HCT116 (cell line): ENCODE results near the gene LRP1.

Experiments
- ATF3 ChIP-seq: IDR thresholded peaks from 2 replicates; pipeline ENCODE4 v1.6.1; 2012
- CTCF ChIP-seq, 3 experiments: fragments of 200-600 bp in 1 of 3; sonication (generic) in 1 of 3; IDR thresholded peaks in 2 of 3; conservative IDR thresholded peaks in 1 of 3; 2 replicates each; pipeline ENCODE4 v1.5.1; 2012 to 2017; ENCODE audit warnings: low read depth in 2 of 3, low read length in 2 of 3, antibody characterized with exemption in 1 of 3, borderline replicate concordance in 1 of 3, control low read depth in 1 of 3, mild to moderate bottlenecking in 1 of 3, mixed read lengths in 1 of 3, mixed run types in 1 of 3, moderate library complexity in 1 of 3; ENCODE audit not compliant: insufficient read depth in 1 of 3
- FOSL1 ChIP-seq: IDR thresholded peaks from 2 replicates; pipeline ENCODE4 v1.6.1; 2012; ENCODE audit warnings: low read depth
- MAX ChIP-seq: IDR thresholded peaks from 2 replicates; pipeline ENCODE4 v1.6.1; 2012
- POLR2A ChIP-seq: IDR thresholded peaks from 2 replicates; pipeline ENCODE4 v1.7.0; 2011; ENCODE audit warnings: borderline replicate concordance; ENCODE audit not compliant: insufficient read depth, insufficient read length; ENCODE audit errors: extremely low read depth
- POLR2AphosphoS5 ChIP-seq: IDR thresholded peaks from 2 replicates; pipeline ENCODE4 v1.6.1; 2011; ENCODE audit warnings: mild to moderate bottlenecking, low read depth, low read length, moderate library complexity
- RAD21 ChIP-seq: IDR thresholded peaks from 2 replicates; pipeline ENCODE4 v1.6.1; 2012; ENCODE audit warnings: low read depth, mild to moderate bottlenecking

- no peak for TF ChIP-seq CTCF (IDR thresholded peaks at IDR 0.05 in 2 of 3, conservative IDR thresholded peaks at IDR 0.05 in 1 of 3; ENCODE audit: borderline replicate concordance in 1 of 3, insufficient read depth in 1 of 3, low read depth in 2 of 3, low read length in 2 of 3)
- no peak for TF ChIP-seq FOSL1
- TF ChIP-seq POLR2AphosphoS5: no peak
- TF ChIP-seq ATF3: no peak
- TF ChIP-seq MAX: no peak
- no peak for TF ChIP-seq RAD21
- TF ChIP-seq POLR2A: no peak
Observed at GRCh38 chr12:57196956-57197355, 68.7 kb downstream of the LRP1 start.
